GM21526 (cell line): ENCODE data around the gene TPD52L1.

ENCODE experiments used
- ATAC-seq: cut with Tn5 transposase; IDR thresholded peaks from one replicate; pipeline ENCODE4 v1.9.1; 2021; ENCODE audit warnings: moderate library complexity; ENCODE audit not compliant: unreplicated experiment, low FRiP score

Gene TPD52L1

GRCh38 chr6:125173341-125174095 lies 19.9 kb downstream of the TPD52L1 start:
- ATAC-seq: no peak

GRCh38 chr6:125174626-125175025 lies 21.1 kb downstream of the TPD52L1 start:
- no peak for ATAC-seq

GRCh38 chr6:125175466-125176048 lies 22.0 kb downstream of the TPD52L1 start:
- ATAC-seq: no peak

- no peak for ATAC-seq
Observed at GRCh38 chr6:125182237-125183008, 28.9 kb downstream of the TPD52L1 start.

GRCh38 chr6:125183391-125183790 lies 29.8 kb downstream of the TPD52L1 start:
- ATAC-seq: no peak

GRCh38 chr6:125188037-125188436 lies 34.5 kb downstream of the TPD52L1 start:
- no peak for ATAC-seq

- ATAC-seq: no peak
Observed at GRCh38 chr6:125188594-125189203, 35.1 kb downstream of the TPD52L1 start.

- no peak for ATAC-seq
Observed at GRCh38 chr6:125189494-125189893, 35.9 kb downstream of the TPD52L1 start.

- ATAC-seq: no peak
Observed at GRCh38 chr6:125190667-125191066, 37.1 kb downstream of the TPD52L1 start.

GRCh38 chr6:125191916-125192609 lies 38.5 kb downstream of the TPD52L1 start:
- peak; percentile 98 for ATAC-seq

GRCh38 chr6:125192610-125192930 lies 39.0 kb downstream of the TPD52L1 start:
- peak; percentile 7 for ATAC-seq

GRCh38 chr6:125193208-125193607 lies 39.6 kb downstream of the TPD52L1 start:
- no peak for ATAC-seq

GRCh38 chr6:125194941-125195340 lies 41.4 kb downstream of the TPD52L1 start:
- ATAC-seq: no peak

GRCh38 chr6:125195526-125195925 lies 42.0 kb downstream of the TPD52L1 start:
- ATAC-seq: no peak

- no peak for ATAC-seq
Observed at GRCh38 chr6:125196613-125197012, 43.0 kb downstream of the TPD52L1 start.

GRCh38 chr6:125197795-125198269 lies 44.3 kb downstream of the TPD52L1 start:
- ATAC-seq: no peak

- ATAC-seq: no peak
Observed at GRCh38 chr6:125198398-125198937, 44.9 kb downstream of the TPD52L1 start.

- ATAC-seq: no peak
Observed at GRCh38 chr6:125200941-125201340, 47.4 kb downstream of the TPD52L1 start.

GRCh38 chr6:125201961-125202729 lies 48.6 kb downstream of the TPD52L1 start:
- ATAC-seq: no peak
